ENCODE data around the gene SLC9A3.

Gene SLC9A3

DNA sequence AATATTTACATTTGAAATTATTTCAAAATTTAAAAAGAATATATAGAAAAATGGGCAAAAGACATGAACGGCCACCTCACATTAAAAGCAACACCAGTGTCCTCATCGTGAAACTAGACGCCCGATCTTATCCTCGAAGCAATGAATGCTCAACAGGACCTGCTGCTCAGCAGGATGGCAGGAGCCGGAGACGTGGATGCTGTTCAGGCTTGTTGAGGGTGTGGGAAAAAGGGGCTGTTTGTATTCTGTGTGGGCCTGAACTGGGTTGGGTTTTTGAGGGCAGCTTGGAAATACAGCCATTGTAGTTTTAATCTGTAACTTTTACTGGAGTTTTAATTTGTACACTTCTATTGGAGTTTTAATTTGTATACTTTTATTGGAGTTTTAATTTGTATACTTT, 60.9 kb downstream of the SLC9A3 start:
- Histone ChIP-seq H3K9me3 (ENCODE audit: insufficient read depth, low read length) (no peaks in the 10 kb centered on the region), H3K9ac (ENCODE audit: low read length) (no peak overlapping the region), H3K79me2 (ENCODE audit: low read length) (peaks cover 17% of the 10 kb centered on the region), H3K27ac (ENCODE audit: low read length) (no peak overlapping the region), H3K4me1 (ENCODE audit: low read length) (peaks cover 20% of the 10 kb centered on the region), H3K36me3 (replicated peaks; ENCODE audit: low read depth, low read length) (peaks cover 25% of the 10 kb centered on the region), H3K27me3 (ENCODE audit: low read depth, low read length) (no peaks in the 10 kb centered on the region), H4K20me1 (ENCODE audit: insufficient read depth, low read length) (no peaks in the 10 kb centered on the region), H3K4me2 (ENCODE audit: low read length) (no peak overlapping the region), H2AFZ (ENCODE audit: low read depth, low read length) (no peak overlapping the region), H3K4me3 (ENCODE audit: low read length) (no peak overlapping the region)
- TF ChIP-seq, protein P1, sequence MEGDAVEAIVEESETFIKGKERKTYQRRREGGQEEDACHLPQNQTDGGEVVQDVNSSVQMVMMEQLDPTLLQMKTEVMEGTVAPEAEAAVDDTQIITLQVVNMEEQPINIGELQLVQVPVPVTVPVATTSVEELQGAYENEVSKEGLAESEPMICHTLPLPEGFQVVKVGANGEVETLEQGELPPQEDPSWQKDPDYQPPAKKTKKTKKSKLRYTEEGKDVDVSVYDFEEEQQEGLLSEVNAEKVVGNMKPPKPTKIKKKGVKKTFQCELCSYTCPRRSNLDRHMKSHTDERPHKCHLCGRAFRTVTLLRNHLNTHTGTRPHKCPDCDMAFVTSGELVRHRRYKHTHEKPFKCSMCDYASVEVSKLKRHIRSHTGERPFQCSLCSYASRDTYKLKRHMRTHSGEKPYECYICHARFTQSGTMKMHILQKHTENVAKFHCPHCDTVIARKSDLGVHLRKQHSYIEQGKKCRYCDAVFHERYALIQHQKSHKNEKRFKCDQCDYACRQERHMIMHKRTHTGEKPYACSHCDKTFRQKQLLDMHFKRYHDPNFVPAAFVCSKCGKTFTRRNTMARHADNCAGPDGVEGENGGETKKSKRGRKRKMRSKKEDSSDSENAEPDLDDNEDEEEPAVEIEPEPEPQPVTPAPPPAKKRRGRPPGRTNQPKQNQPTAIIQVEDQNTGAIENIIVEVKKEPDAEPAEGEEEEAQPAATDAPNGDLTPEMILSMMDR (IDR thresholded peaks at IDR 0.05; ENCODE audit: low read depth, low read length), result no peak
- TF ChIP-seq EZH2phosphoT487 (IDR thresholded peaks at IDR 0.05; ENCODE audit: low read depth), result no peak

DNA sequence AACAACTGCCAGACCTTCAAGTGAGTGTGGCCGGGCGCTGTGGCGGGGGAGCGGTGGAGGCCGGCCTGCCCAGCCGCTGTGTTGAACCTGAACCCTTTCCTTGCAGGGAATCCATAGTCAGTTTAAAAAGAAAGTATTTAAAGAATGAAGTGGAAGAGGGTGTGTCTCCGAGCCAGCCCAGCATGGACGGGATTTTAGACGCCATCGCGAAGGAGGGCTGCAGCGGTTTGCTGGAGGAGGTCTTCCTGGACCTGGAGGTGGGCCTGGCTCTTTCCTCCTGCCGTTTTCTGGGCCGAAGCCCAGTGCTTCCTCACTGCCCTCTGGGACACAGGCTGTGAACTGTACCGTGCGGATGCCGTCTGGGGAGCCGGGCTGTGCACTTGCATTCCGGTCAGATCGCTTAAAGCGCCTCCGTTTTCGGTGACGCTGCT, 62.2 kb downstream of the SLC9A3 start:
- no peak for TF ChIP-seq EZH2phosphoT487 (IDR thresholded peaks at IDR 0.05; ENCODE audit: low read depth)
- TF ChIP-seq, protein P1 (IDR thresholded peaks at IDR 0.05; ENCODE audit: low read depth, low read length), result no peak
- Histone ChIP-seq H3K9me3 (ENCODE audit: insufficient read depth, low read length) (no peaks in the 10 kb centered on the region), H3K4me2 (ENCODE audit: low read length) (no peak overlapping the region), H2AFZ (ENCODE audit: low read depth, low read length) (no peak overlapping the region), H3K27ac (ENCODE audit: low read length) (no peak overlapping the region), H3K27me3 (ENCODE audit: low read depth, low read length) (no peaks in the 10 kb centered on the region), H4K20me1 (ENCODE audit: insufficient read depth, low read length) (no peaks in the 10 kb centered on the region), H3K9ac (ENCODE audit: low read length) (no peak overlapping the region), H3K36me3 (replicated peaks; ENCODE audit: low read depth, low read length) (peaks cover 35% of the 10 kb centered on the region), H3K4me3 (ENCODE audit: low read length) (no peak overlapping the region), H3K79me2 (ENCODE audit: low read length) (peaks cover 27% of the 10 kb centered on the region), H3K4me1 (ENCODE audit: low read length) (peaks cover 24% of the 10 kb centered on the region)

DNA sequence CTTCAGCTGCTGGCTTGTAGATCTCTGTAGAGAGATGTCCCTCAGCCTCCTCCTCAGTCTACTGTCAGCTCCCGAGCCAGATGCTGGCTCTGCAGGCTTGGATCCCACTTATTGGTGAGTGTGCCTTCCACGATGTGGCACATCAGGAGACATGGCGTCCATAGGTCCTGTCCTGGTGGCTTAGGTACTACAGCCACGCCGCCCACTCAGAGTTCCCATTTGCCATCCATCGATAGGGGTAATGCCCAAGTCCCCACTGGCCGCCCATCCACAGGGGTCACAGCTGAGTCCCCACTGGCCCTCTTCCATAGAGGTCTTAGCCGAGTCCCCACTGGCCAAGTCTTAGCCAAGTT, 64.0 kb downstream of the SLC9A3 start:
- Histone ChIP-seq H3K9me3 (ENCODE audit: insufficient read depth, low read length) (no peaks in the 10 kb centered on the region), H3K4me1 (ENCODE audit: low read length) (peaks cover 24% of the 10 kb centered on the region), H3K9ac (ENCODE audit: low read length) (no peak overlapping the region), H2AFZ (ENCODE audit: low read depth, low read length) (no peak overlapping the region), H3K27ac (ENCODE audit: low read length) (no peak overlapping the region), H3K4me2 (ENCODE audit: low read length) (no peak overlapping the region), H3K4me3 (ENCODE audit: low read length) (no peak overlapping the region), H4K20me1 (ENCODE audit: insufficient read depth, low read length) (no peaks in the 10 kb centered on the region), H3K36me3 (replicated peaks; ENCODE audit: low read depth, low read length) (peaks cover 36% of the 10 kb centered on the region), H3K79me2 (ENCODE audit: low read length) (peaks cover 31% of the 10 kb centered on the region), H3K27me3 (ENCODE audit: low read depth, low read length) (no peaks in the 10 kb centered on the region)
- TF ChIP-seq, protein P1 (IDR thresholded peaks at IDR 0.05; ENCODE audit: low read depth, low read length), result no peak
- TF ChIP-seq EZH2phosphoT487 (IDR thresholded peaks at IDR 0.05; ENCODE audit: low read depth), result no peak

DNA sequence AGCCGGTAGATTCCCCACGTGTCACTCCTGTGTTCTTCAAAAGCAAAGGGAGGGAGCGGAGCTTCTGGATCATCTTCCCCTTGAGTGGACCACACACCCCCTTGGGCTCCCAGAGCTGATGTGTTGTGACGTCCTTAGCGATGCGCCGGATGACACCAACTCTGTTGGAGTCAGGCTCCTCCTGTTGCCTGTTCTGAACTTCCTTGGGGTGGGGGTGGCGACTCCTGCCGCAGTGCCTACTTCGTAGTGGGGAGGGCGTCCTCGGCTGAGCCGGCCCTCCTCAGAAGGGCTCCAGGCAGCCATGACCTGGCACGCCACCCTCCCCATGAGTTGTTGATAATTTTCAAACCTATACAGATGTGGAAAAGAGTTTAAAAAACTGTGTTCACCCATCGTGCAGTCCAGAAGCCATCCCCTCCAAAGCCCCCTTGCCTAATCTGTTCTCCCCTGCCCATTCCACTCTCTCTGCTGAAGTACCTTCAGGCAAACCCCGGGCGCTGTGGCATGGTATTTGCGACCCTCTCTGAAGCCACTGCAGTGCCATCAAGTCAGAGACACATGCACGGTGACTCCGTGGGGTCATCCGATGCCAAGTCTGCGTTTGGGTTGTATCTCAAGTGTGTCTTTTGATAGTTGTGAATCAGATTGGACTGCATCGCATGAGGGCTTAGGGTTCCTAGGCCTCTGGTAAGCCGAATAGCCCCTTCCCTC, 64.5 kb downstream of the SLC9A3 start:
- H3K36me3 ChIP-seq (replicated peaks; ENCODE audit: low read depth, low read length), result peaks cover 39% of the 10 kb centered on the region
- no peak for TF ChIP-seq EZH2phosphoT487 (IDR thresholded peaks at IDR 0.05; ENCODE audit: low read depth)
- TF ChIP-seq, protein P1 (IDR thresholded peaks at IDR 0.05; ENCODE audit: low read depth, low read length), result no peak
- H3K27ac ChIP-seq (ENCODE audit: low read length), result peak overlapping the region; percentile 81
- peak overlapping the region; percentile 34; the same call in 1 of the 2 replicates for H3K9ac ChIP-seq (ENCODE audit: low read length)
- H3K4me1 ChIP-seq (ENCODE audit: low read length), result peaks cover 24% of the 10 kb centered on the region
- H4K20me1 ChIP-seq (ENCODE audit: insufficient read depth, low read length), result no peaks in the 10 kb centered on the region
- peak overlapping the region; percentile 48; the same call in 1 of the 2 replicates for H3K4me3 ChIP-seq (ENCODE audit: low read length)
- no peaks in the 10 kb centered on the region for H3K9me3 ChIP-seq (ENCODE audit: insufficient read depth, low read length)
- no peak overlapping the region for H2AFZ ChIP-seq (ENCODE audit: low read depth, low read length)
- peaks cover 31% of the 10 kb centered on the region for H3K79me2 ChIP-seq (ENCODE audit: low read length)
- peak overlapping the region; percentile 76 for H3K4me2 ChIP-seq (ENCODE audit: low read length)
- no peaks in the 10 kb centered on the region for H3K27me3 ChIP-seq (ENCODE audit: low read depth, low read length)
